CD4-positive, alpha-beta T cell treated with Interleukin-6 at 100 ng/mL for 8 hours (primary cell): ENCODE measurements around the gene HSF2BP.
A peak's percentile ranks its signal among the peaks of the same experiment; 100 is the strongest.
"Not testable (repeated sequence)": the region's sequence is repeated elsewhere in the genome, so short reads cannot be mapped to it uniquely, and the experiment has no call there.

Source experiments
- DNase-seq: peaks from one replicate; pipeline ENCODE4 v3.0.0-alpha.2; 2020; ENCODE audit warnings: mixed read lengths, low spot score

The HSF2BP gene

DNA sequence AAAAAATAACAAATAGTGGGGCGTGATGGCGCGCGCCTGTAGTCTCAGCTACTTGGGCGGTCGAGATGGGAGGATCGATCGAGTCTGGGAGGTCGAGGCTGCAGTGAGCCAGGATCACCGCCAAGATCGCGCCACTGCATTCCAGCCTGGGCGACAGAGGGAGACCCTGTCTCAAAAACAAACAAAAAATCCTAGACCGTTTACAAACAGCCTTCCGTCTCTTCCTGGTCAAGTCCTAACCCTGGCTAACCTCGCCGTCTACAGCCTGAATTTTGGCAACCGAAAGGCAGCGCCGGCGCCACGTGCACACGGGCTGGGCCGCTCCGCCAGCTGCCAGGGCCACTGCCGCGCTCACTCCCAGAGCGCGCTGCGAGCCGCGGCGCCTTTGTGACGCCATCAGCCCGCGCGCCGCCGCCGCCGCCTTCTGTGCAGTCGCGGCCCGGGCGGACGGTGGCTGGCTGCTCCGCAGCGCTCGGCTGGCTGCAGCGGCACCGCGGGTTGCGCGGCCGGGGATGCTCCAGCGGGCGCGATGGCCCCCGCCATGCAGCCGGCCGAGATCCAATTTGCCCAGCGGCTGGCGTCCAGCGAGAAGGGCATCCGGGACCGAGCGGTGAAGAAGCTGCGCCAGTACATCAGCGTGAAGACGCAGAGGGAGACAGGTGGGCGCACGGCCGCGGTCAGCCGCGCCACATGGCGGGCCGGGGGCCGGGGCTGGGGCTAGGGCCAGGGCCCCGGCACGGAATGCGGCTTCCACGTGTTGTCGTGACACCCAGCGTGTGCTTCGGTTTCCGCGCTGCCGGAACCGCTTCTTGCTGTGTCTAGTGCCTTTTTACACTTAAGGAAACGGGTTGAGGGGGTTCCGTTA lies at the start of gene HSF2BP, which contains the start of gene RRP1B:
Gene HSF2BP (minus strand): TSS at position 353 of the 865 bp plus-strand sequence. CDS start 1,392 bp downstream, outside the sequence.
Gene RRP1B (plus strand): TSS at position 425 of the 865 bp plus-strand sequence. CDS start 105 bp downstream, at position 530.
- DNase-seq, result peak; percentile 72

DNA sequence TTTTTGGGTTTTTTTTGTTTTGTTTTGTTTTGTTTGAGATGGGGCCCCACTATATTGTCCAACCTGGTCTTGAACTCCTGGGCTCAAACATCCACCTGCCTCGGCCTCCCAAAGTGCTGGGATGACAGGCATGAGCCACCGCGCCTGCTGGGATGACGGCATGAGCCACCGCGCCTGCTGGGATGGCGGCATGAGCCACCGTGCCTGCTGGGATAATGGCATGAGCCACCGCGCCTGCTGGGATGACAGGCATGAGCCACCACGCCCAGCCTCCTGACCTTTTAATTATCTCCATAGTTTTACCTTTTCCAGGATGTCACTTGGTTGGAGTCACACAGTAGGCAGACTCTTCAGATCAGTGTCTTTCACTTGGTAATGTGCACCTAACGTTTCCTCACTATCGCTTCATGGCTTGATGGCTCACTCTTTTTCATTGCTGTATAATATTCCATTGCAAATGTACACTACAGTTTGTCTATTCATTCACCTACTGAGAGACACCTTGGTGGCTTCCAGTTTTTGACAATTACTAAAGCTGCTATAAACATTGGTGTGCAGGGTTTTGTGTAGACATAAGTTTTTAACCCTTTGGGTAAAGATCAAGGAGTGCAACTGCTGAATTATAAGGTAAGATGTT lies 49.6 kb upstream of the HSF2BP start:
- no peak for DNase-seq

DNA sequence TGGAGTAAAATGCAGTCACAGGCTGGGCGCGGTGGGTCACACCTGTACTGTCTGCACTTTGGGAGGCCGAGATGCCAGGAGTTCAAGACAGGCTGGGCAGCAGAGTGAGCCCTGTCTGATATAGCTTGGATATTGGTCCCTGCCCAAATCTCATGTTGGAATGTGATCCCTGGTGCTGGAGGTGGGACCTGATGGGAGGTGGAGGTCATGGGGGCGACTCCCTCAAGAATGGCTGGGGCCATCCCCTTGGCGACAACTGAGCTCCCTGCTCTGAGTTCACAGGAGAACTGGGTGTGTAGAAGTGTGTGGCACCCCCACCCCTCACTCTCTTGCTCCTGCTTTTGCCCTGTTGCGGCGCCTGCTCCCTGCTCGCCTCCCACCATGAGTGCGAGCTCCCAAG lies 48.2 kb upstream of the HSF2BP start:
- no peak for DNase-seq

DNA sequence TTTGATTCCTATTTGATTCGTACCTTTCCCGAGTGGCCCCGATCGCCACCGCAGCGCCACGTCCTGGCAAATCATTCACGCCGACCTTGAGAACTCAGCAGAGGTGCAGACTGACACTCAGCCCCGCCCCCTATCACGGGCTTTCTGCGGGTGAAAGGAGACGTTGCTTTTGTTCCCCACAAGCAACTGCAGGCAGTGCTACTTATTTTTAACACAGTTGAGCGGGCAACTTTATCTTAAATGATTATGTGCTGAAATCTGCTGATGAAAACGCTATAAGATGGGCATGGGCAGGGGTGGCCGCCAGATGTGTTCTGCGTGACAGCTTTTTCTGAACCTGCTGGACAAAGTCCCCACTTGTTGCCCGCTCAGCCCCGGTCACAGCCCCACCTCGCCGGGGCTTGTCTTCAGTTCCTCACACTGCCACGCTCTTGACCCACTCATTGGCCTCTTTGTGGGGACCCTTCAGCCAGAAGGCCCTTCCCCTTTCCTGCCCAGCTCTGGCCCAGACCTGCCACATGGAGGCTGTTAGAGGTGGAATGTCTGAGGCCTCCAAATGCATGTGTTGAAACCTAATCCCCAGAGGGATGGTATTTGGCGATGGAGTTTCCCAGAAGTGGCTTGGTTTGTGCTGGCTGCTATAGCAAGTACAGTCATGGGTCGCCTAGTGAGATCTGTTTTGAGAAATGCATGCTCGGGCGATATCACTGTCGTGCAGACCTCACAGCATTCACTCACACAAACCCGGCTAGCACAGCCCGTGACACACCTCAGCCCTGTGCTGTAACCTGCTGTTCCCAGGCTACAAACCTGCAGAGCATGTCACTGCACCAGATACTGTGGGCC lies 44.0 kb upstream of the HSF2BP start:
- no peak for DNase-seq

DNA sequence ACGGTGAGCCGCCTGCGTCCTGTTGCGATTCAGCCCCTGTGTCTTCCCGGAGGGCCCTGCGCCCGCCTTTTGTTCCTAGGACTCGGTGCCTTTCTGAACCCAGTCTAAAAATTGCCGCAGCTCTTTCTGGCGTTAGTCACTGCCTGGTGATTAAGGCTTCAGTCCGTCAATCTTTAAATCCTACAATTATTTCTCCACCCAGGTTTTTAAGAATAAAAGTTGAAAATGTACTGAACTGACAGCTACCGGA lies 43.4 kb upstream of the HSF2BP start:
- no peak for DNase-seq

DNA sequence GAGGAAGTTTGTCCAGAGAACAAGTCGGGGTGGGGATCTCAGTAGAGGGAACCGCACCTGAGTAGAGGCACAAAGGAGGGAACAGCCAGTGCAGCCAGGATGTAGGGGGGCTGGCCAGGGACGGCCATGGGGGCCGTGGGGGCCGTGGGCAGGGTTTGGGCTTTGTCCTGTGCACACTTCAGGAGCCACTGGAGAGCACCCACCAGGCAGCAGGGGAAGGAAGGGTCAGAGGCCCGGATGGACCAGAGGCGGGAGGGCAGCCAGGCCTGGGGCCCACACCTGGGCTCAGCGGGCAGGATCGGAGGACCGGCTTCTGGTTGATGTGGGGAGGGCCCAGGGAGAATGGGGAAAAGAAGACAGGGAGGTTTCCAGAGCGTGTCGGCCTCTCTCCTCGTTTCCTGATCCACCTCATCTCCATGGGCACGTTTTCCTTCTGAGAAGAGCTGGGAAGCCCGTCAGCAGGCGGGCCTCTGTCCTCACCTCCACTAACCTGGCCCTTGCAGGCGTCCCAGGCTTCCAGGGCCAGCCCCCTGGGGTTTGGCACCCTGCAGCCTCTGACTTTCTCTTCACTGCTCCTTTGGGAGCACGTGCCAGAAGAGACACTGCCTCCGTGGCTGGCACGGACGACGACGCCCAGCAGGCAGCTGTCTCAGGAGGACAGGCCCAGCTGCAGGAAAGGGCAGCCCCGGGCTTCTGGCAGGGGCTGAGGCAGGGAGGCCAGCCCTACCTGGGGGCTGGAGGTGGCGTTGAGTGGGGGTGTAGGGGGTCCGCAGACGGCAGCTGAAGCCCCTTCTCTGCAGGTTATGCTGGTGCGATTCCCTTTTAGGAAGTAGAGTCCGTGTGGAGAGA lies 42.9 kb upstream of the HSF2BP start:
- DNase-seq, result no peak

DNA sequence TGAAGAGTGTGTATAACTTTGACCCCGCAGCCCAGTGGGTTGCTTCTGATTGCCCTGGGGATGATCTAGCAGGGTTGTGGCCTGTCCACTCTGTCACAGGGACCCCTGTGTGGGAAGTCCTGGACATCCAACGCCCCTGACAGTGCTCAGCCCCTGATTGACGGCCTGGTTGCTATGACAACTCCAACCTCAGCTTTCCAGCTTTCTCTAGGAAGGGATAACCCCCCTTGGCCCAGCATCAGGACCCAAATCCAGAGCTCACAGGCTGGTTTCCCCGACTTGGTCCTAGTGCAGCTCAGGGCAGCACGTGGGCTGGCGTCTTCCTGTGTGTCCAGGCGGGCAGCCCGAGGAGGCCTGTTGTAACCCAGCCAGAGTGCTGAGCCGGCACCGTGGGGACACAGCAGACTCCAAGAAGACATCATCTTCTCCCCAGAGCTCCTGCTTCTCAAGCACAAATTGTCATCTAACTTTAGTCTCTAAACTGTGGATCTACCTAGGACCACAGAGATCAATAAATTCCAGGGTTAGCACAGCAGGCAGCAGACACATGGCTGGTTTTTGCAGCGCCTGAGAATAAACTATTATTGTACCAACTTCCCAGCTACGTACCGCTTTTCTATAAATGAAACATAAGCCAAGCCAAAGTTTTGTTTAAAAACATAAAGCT lies 40.8 kb upstream of the HSF2BP start:
- DNase-seq, result no peak

DNA sequence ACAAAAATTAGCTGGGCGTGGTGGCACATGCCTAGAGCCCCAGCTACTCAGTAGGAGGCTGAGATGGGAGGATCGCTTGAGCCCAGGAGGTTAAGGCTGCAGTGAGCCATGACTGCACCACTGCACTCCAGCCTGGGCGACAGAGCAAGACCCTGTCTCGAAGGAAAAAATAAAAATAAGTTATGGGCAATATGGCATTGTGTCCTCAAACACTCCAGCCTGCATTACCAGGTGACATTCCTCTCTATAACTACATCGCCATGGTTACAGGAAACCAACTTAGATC lies 40.1 kb upstream of the HSF2BP start:
- not testable (repeated sequence) for DNase-seq

DNA sequence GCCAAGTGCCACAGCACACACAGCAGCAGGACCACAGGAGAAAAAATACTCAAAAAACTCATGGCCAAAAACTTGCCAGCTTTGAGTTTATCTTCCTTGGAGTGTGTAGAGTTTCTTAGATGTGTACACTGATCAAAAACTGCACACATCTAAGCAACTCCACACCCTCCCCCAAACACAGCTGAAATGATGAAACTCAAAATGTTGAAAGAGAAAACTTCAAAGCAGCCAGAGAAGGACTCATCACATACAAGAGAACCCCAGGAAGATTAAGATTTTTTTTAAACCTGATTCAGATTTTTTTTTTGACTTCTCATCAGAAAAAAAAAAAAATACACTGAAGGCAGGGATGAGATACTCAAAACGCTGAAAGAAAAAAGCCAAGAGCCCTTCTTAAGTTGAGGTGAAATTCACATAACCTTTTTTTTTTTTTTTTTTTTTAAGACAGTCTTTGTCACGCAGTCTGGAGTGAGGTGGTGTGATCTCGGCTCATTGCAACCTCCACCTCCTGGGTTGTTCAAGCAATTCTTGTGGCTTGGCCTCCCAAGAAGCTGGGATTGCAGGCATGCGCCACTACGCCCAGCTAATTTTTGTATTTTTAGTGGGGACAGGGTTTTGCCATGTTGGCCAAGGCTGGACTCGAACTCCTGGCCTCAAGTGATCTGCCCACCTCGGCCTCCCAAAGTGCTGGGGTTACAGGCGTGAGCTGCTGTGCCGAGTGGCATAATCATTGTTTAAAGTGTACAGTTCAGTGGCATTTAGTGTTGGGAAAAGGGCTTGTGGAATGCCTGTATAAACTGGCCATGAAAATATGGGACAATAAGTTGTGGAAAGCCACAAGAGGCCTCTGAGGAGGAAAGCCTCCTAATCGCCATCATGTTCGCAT lies 38.7 kb upstream of the HSF2BP start:
- no peak for DNase-seq

DNA sequence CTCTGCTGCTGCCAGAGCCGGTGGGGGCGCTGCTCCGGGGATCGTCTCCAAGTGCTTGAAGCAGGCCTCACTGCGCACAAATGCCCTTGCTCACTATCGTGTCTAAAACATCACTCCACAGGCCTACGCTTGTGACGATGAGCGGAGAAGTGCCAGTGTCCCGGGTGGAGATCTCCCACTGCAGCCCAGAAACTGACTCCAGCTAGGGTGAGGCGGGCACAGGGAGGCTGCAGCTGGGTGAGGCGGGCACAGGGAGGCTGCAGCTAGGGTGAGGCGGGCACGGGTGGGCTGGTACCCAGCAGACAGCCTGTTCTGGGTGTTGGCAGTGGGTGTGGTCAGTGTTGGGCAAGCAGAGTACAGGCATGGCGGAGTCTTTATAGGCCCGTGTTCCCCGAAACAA lies 36.9 kb upstream of the HSF2BP start:
- DNase-seq, result no peak

DNA sequence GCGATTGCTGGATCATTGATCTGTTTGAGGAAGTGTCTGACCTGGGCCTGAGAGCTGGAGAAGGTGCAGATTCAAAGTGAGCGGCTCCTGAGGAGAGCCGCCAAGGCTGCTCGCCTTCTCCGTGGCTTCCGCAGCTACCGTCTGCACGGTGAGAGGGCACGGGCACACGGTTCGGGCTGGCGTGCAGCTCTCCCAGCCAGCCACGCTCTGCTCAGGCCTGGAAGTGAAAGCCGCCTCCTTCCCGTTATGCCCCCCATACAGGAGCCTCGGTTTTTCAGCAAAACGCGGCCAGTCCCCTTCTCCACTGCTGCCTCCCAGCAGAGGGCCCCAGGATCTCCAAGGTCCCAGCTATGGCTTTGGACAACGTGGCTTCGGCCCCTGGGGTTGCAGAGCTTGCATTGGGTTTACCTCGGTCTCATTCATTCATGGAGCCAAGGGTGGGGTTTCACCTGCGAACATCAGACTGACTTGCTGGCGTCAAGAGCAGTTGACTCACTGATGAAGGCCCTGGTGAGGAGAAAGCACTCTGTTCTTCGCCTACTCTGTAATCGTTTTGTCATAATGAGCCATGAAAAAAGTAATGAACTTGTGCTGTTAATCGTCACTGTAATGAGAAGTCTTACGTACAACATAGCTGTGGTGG lies 35.3 kb upstream of the HSF2BP start:
- no peak for DNase-seq

DNA sequence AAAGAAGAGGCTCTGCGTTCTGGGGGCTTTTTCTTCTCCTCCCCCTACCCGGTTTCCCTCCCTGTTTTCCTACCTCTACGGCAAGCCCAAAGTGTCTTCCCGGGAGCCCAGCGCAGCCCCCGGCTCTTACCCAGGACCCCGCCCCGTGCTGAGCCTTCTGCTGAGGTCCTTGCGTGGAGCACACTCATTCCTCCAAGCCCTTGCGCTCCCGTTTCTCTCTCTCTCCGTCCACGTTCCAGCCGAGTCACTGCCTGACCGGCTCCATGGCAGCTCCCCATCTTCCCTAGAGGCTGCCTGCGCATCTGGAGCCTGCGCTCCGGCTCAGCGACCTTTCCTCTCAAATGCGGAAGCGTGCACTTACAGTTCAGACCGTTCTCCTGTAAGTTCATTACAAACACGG lies 34.7 kb upstream of the HSF2BP start:
- DNase-seq, result no peak

DNA sequence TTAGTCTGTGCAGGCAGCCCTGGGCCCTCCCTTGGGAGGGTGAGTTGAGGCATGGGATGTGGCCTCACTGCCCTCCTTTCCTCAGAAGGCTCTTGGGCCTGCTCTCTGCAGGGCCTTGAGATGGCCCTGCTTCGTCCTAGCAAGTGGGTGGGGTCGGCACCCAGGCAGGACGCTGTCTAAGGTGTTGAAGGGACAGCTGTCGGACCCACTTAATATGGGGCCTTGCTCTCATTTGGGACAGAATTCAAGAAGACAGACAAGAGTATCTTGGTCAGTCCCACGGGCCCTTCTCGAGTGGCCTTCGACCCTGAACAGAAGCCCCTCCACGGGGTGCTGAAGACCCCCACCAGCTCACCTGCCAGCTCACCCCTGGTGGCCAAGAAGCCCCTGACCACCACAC lies 33.7 kb upstream of the HSF2BP start:
- no peak for DNase-seq

DNA sequence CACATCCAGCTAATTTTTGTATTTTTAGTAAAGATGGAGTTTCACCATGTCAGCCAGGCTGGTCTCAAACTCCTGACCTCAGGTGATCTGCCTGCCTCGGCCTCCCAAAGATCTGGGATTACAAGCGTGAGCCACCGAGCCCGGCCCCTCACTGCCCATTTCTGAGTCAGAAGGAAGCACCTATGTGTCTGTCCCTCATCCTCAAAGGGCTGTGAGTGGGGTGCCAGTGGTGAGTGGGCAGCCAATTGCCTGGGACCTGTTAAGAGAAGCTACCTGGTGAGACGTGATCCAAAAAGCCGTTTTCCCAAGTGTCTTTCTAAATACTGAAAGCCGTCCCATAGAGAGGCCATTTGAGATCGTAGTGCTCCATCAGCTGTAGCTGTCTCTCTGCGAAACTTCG lies 32.5 kb upstream of the HSF2BP start:
- DNase-seq, result no peak

DNA sequence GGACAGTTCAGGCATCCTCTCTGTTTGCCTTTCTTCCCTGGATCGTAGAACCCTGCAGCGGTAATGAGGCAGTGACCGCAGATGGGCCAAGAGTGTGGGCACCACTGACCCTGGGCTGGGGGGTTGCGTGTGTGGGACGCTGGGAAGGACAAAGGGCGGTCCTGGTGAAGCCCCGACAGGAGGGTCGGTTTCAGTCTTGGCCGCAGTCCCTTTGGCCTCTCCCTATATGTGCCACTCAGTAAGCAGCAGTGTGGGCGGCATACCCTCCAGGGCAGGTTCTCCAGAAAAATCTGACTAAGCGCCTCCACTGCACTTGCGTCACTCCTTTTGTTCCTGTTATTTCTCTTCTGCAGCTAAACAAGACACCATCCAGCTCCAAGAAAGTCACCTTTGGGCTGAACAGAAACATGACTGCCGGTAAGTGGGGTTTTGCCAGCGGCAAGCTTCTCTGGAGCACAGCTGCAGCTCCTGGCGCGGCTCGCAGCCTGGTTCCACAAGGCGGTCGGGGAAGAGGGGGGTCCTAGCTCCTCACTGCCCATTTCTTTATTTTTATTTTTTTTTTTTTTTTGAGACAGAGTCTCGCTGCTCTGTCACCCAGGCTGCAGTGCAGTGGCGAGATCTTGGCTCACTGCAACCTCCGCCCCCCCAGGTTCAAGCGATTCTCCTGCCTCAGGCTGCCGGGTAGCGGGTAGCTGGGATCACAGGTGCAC lies 32.0 kb upstream of the HSF2BP start:
- DNase-seq, result no peak

DNA sequence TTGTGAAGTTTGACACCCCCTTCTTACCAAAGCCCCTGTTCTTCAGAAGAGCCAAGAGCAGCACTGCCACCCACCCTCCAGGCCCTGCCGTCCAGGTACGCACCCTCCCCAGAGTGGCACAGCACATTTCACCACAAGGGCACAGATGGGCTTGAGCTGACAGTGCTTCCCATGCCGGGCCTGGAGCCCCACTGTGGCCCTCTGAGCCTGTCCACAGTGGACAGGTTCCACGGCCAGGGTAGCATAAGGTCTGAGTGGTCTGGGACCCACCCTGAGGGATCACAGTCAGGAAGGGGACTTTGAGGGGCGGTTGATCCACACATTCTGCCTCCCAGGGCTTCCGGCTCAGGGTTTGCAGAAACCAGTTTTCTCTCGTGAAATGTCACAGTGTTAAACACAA lies 31.1 kb upstream of the HSF2BP start:
- DNase-seq, result no peak

DNA sequence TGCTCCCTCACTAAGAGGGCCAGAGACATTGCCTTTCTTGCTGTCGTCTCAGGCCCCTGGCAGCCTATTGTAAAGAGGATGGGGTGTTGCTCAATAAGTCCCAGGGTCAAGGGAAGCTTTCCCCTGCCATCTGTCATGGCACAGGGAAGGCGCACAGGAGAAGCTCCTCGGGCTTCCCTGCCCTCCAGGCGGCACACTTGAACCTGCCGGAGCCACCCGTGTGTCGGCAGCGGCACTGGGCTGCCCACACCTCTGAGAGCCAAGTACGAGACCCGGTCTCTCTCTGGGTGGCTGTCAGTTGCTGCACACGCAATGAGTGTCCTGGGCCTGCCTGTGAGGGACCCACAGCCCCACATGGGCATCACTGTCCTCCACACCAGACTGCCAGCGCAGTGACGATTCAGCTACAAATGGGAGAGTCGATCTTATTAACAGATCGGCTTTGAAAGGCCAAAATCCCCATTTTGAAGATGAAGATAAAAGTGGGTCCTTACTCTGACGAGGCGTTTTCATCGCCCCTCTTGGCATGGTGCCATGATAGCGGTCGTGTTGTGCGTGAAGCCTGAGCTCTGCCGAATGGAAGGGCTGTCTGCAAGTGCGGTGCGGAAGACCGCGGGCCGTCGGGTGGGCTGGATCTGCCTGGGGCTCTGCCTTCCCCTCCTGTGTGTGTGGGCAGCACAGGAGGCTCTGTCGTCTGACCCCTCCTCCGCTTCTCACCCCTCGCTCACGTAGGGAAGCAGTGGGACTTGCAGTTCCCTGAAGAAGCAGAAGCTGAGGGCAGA lies 30.5 kb upstream of the HSF2BP start:
- DNase-seq, result no peak

DNA sequence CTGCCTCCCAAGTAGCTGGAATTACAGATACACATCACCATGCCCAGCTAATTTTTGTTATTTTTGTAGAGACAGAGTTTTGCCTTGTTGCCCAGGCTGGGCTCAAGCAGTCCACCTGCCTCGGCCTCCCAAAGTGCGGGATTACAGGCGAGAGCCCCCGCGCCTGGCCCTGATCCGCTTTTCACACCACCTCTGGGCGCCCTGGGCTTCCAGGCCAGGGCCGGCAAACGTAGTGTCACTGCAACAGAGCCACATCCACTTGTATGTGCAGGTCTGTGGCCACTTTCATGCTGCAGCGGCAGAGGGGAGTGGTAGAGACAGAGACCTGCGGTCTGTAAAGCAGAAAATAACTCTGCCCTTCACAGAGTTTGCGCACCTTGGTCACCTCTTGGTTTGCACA lies 29.6 kb upstream of the HSF2BP start:
- DNase-seq, result no peak
